GM19099 (cell line): Measurements from ENCODE around the gene BTF3L4.

Source experiments
- POLR2A ChIP-seq: IDR thresholded peaks from 3 replicates; pipeline ENCODE4 v1.6.1; 2011; ENCODE audit warnings: low read depth; ENCODE audit not compliant: insufficient read length; ENCODE audit errors: extremely low read depth

The BTF3L4 gene

DNA sequence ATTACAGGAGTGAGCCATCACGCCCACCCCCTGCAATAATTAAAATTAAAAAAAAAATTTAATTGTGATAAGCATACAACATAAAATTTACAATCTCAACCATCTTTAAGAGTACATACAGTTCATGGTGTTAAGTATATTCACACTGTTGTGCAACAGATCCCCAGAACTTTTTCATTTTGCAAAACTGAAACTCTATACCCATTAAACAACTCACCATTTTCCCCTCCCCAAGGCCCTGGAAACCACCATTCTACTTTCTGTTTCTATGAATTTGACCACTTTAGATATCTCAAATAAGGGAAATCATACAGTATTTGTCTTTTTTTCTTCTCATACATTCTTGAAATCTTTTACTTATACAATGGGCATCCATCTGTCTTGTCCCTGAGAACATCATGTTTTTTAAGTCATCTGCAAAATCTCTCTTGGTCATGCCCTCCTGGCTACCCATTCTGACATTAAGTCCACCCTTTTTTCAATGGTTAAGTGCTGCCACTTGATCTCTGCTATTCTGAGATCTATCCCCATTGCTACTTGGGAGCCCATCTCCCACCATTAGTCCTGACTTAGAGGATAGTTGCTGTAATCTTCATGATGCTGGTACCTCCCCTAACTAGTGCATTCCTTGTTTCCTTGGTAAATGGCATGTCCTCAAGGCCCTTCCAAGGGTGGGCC lies 46.4 kb downstream of the BTF3L4 start:
- TF ChIP-seq POLR2A, result no peak

DNA sequence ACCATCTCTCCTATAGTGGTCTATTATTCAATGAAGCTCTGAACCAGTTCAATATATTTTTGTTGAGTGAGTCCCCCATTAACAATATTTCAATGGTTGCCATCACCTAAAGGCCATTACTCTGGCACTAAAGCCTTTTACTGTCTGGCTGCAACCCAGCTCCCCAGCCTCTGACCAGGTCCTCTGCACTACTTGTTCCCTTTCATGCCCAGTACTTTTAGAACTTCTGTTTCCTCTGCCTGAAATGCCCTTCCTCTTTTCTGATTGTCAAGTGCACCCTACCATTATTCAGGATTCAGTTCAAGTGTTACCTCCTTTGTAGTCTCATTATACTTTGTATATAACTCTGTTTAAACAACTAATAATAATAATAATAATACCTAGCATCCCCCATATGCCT lies 55.4 kb downstream of the BTF3L4 start:
- no peak for TF ChIP-seq POLR2A

DNA sequence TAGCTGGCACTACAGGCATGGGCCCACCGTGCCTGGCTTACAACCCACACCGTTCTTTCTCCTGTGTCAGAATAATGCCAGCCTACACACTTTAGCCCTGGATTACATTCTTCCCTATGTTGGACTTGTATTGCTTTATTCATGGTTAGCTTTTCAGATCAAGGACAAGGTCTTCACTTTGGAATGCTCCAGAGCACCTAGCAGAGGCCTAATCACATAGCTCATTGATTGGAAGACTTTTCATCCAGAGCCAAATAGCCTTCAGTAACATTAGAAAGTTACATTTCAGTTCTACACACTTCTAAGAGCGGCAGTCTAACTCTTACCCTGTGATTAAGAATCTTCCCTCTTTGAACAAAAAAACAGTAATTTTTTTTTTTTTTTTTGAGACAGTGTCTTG lies 56.4 kb downstream of the BTF3L4 start:
- no peak for TF ChIP-seq POLR2A

DNA sequence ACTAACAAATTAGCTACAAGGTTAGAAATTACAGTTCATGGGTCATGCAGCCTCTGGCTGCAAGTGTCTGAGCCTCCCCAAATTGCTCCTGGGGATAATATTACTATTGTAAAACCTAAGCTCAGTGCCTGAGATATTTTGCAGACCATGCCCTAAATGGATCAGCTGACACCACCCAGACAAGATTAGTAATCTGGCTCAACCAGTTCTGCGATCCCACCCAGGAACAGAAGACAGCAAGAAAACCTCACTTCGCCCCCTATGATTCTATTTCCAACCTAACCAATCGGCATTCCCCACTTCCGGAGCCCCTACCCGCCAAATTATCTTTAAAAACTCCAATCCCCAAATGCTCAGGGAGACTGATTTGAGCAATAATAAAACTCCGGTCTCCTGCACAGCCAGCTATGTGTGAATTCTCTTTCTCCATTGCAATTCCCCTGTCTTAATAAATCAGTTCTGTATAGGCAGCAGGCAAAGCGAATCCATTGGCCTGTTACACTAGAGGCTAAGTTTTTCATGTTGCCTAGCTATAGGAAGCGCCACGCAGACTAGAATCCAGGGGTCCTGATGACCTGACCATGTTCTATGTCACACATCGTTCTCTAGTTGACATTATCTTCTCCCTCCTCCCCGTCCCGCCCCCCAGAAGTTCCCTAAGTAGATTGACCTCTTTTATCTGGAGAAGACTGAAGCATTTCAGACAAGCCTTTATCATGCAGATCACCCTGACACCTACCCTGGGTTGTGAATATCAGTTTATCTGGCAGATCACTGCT lies 63.4 kb downstream of the BTF3L4 start:
- TF ChIP-seq POLR2A, result no peak

DNA sequence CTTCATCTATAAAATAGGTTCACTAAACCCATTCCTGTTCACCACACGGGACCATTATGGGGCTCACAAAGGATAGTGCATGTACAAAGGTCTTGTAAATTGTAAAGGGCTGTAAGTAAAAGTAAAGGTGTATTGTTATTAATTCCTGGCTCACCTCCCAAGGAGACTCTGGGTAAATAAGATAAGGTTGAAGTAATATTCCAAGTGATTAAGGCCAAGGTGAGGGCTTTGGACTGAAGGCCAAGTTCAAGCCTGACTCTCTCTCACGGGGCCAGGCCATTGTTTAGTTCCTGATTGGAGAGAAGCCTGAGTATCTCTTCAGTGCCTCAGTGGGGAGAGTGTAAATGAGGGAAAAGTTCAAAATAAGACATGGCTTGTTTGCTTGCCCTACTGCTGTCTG lies 66.3 kb downstream of the BTF3L4 start:
- no peak for TF ChIP-seq POLR2A

DNA sequence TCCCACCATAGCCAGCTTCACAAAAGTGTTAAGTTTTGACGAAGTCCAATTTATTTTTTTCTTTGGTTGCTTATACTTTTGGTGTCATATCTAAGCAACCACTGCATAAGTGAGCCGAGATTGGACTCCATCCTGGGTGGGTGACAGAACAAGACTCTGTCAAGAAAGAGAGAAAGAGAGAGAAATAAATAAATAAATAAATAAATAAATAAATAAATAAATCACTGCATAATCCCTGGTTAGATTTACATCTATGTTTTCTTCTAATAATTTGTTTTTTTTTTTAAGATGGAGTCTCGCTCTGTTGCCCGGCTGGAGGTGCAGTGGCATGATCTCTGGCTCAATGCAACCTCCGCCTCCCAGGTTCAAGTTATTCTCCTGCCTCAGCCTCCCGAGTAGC lies 67.5 kb downstream of the BTF3L4 start:
- TF ChIP-seq POLR2A, result no peak

DNA sequence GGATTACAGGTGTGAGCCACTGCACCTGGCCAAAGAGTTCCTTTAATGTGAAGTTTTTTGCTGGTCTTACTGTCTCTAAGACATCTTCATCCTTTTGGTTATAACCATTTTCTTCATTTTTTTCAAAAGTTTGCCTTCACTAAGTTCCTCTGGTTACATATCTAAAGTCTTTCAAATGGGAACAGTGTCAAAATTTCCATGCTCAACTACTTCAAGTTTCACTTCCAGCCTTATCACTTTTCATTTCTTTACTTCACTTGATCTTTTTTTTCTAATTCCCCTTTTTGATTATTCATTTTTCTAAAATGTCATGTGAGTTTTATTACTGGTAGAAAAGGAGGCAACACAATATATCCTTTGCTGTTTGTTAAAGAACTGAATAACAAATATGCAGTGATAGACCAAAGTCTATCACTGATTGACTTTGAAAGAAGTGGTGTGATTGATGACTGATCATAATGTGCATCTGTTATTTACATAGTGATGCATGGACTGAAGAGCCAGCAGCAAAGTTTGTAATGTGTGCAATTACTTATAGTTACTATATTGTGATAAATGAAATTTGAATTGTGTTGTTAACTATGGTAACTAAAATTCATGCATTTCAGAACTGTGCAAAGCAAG lies 69.8 kb downstream of the BTF3L4 start:
- no peak for TF ChIP-seq POLR2A

DNA sequence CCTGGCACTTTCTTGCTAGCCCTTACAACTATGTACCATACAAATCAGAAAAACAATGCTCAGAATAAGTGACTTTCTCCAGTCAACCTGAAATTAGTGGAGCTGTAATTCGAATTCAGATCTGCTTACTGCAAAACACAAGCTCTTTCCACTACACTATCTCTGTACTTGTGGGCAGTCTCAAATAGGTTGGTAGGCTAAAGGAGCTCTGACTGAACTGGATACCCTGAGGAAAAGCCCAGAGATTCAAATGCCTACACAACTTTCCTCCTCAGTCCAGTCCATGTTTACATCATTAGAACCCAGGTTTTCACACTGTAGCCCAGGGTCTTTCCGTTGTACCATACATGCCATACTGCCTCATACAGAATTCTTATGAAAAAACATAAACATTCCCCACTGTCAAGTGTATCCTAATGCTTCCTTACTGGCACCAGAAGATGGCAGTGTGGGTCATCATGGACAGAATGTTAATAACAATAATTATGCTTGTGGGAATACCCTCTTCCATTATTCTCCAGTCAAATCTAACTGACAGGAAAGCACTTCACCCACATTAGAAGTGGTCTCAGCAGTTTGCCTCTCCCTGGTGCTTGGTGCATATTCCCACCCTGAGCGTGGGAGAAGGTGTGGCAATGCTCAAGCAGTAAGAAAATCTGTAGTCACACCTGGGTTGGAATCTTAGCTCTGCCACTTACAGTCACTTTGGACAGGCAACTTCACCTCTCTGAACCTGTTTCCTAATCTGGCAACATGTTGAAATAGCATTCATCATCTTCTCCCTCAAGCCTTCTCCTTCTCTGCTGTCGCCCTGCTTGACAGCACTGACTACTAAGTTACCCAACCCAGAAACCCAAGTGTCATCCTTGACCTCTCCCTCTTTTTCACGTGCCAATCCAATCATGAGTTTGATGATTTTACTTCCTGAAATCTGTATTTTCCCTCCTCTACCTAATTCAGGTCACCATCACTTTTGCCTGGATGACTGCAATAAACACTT lies 71.4 kb downstream of the BTF3L4 start:
- no peak for TF ChIP-seq POLR2A

DNA sequence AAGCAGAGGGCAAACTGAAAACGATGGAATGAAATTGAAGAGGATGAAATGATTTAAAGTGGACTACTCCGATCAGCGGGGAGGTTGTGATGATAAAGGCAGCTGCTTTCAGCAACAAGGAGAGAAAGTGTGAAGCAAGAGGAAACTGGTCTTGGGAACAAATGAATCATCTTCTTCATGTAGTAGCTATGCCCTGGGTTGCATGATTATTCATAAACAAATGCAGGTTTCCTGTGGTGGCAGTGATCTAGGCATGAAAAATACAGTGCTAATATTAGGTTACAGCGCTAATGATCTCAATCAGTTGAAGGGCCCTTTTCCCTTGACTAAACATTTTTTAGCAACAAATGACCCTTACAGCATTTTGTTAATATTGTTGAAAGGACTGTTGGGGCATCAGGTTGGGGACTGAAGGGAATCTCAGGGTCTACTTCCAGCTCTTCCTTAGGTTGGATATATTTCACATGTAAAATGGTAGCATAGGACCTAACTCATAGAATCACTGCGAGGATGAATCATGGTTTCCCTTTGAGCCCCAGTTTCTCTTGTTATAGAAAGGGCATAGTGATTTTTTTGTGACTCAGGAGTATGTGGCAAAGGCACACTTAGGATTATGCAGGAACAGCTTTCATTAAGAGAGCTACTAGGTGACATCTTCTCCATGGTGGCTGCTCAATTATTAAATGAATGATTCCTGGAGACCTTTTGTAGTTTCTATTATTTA lies 83.9 kb downstream of the BTF3L4 start:
- TF ChIP-seq POLR2A, result no peak
